MM.1S (cell line): Measurements from ENCODE around the gene POT1.

ENCODE experiments used
- CTCF ChIP-seq: fragments of 300-600 bp; sonication (generic); IDR thresholded peaks from 2 replicates; pipeline ENCODE4 v1.5.1; 2016; ENCODE audit warnings: antibody characterized with exemption, low read length, mixed read lengths
- EZH2 ChIP-seq: fragments of 300-600 bp; sonication (generic); optimal IDR thresholded peaks from 2 replicates; pipeline ENCODE3; 2017; ENCODE audit warnings: low read depth, mild to moderate bottlenecking, antibody characterized with exemption, low read length, mixed read lengths

DNA sequence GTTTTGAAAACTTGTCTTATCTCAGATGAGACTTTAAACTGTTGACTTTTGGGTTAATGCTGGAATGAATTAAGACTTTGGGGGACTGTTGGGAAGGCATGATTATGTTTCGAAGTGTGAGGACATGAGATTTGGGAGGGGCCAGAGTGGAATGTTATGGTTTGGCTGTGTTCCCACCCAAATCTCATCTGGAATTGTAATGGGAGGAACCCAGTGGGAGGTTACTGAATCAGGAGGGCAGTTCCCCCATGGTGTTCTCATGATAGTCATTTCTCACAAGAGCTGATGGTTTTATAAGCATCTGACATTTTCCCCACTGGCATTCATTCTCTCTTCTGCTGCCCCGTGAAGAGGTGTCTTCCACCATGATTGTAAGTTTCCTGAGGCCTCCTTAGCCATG, 13.8 kb upstream of the POT1 start:
- no peak for TF ChIP-seq CTCF
- TF ChIP-seq EZH2 = no peak
